Vagina (tissue), 2 donors: ENCODE data around the gene HSD11B1. TPM values are rescaled to one million over a fixed set of nuclear protein-coding genes. Genes with fewer than 3 reads are reported as not detected.
A peak's percentile ranks its signal among the peaks of the same experiment; 100 is the strongest.

Experiments used
- DNase-seq, 2 donors: peaks; one replicate each; pipeline ENCODE4 v3.0.0-alpha.2; 2017; ENCODE audit errors: extremely low spot score in 2 of 2
- H3K27ac ChIP-seq: fragments of 200-600 bp; sonication (generic); one replicate; pipeline ENCODE4 v1.5.1; 2019
- H3K27me3 ChIP-seq: fragments of 200-600 bp; sonication (generic); one replicate; pipeline ENCODE4 v1.5.1; 2019
- H3K36me3 ChIP-seq, 2 donors: fragments of 200-600 bp; sonication (generic); one replicate each; pipeline ENCODE4 v1.5.1; 2017 to 2019
- H3K4me1 ChIP-seq: fragments of 200-600 bp; sonication (generic); one replicate; pipeline ENCODE4 v1.5.1; 2019
- H3K4me3 ChIP-seq, 2 donors: fragments of 200-600 bp; sonication (generic); 1 replicate in 1 of 2; 2 replicates in 1 of 2; pipeline ENCODE4 v1.5.1; 2016 to 2019
- H3K9me3 ChIP-seq: fragments of 200-600 bp; sonication (generic); one replicate; pipeline ENCODE4 v1.5.1; 2019
- CTCF ChIP-seq, 3 experiments: fragments of 450-650 bp in 2 of 3; fragments of 200-600 bp in 1 of 3; sonication (generic) in 1 of 3; IDR thresholded peaks; one replicate each; pipeline ENCODE4 v1.5.1; 2017 to 2019; ENCODE audit warnings: antibody characterized with exemption in 3 of 3, mild to moderate bottlenecking in 2 of 3, moderate library complexity in 2 of 3
- POLR2A ChIP-seq, 2 donors: fragments of 450-650 bp; IDR thresholded peaks; one replicate each; pipeline ENCODE4 v1.6.1; 2017; ENCODE audit warnings: antibody characterized with exemption in 2 of 2, mild to moderate bottlenecking in 2 of 2, moderate library complexity in 2 of 2
- POLR2AphosphoS5 ChIP-seq, 2 donors: sonication (generic); formaldehyde crosslinking; IDR thresholded peaks; one replicate each; pipeline ENCODE4 v1.9.0; 2017; ENCODE audit warnings: antibody characterized with exemption in 2 of 2, mild to moderate bottlenecking in 2 of 2, low read depth in 1 of 2; ENCODE audit not compliant: insufficient read depth in 1 of 2
- intact Hi-C: fragments of 100-400 bp; cut with DNase I; formaldehyde crosslinking; loops from one replicate; pipeline ENCODE4 v1.15.1; 2023
- total RNA-seq: library from RNA; depleted of rRNA; stranded (reverse); fragments of >200 nt; gene quantifications from one replicate; pipeline ENCODE4 v1.2.3, GENCODE V29; 2016

Gene HSD11B1
- total RNA-seq, 1 donor from 2014 or later = 18.7 TPM

DNA sequence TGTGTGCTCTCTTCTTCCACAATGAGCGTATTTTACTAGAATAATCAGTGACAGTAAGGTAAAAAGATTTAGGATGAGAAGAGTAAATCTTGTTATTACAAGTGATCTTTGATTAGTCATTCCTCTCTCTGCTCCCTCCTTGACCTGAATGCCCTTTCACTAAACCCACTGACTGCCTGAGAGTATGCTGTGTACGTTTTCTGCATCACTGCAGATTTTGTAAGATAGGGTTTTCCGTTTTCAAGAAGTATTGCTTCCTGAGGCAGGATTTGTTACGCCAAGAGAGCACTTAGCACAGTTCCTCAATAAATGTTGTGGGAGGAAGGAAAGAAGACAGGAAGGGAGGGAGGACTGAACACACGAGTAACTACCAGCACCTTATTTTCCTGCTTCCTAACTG, 44.7 kb upstream of the HSD11B1 start:
- intact Hi-C loops = no loop called here
- Histone ChIP-seq H3K36me3 (no peaks in the 10 kb centered on the region), H3K9me3 (no peaks in the 10 kb centered on the region), H3K4me1 (peaks cover 16% of the 10 kb centered on the region), H3K27me3 (no peaks in the 10 kb centered on the region), H3K4me3 (no peak overlapping the region), H3K27ac (no peak overlapping the region)
- DNase-seq = peak in 1 of 2 donors; percentile 54
- no peak for TF ChIP-seq POLR2A (IDR thresholded peaks at IDR 0.05)

GRCh38 chr1:209661071-209661470, 43.6 kb upstream of the HSD11B1 start:
- no peak overlapping the region for H3K4me3 ChIP-seq
- no peak for DNase-seq
- no peak for TF ChIP-seq POLR2AphosphoS5 (IDR thresholded peaks at IDR 0.05; ENCODE audit: insufficient read depth in 1 of 2, low read depth in 1 of 2)
- TF ChIP-seq CTCF (IDR thresholded peaks at IDR 0.05) = no peak
- no peak for TF ChIP-seq POLR2A (IDR thresholded peaks at IDR 0.05)
- H3K27me3 ChIP-seq = no peaks in the 10 kb centered on the region
- H3K36me3 ChIP-seq = no peaks in the 10 kb centered on the region
- peaks cover 16% of the 10 kb centered on the region for H3K4me1 ChIP-seq
- no peak overlapping the region for H3K27ac ChIP-seq
- intact Hi-C loops = no loop called here
- H3K9me3 ChIP-seq = no peaks in the 10 kb centered on the region

GRCh38 chr1:209662879-209663327, 41.7 kb upstream of the HSD11B1 start:
- Histone ChIP-seq H3K4me3 (no peak overlapping the region), H3K4me1 (peaks cover 8% of the 10 kb centered on the region), H3K27ac (no peak overlapping the region), H3K27me3 (no peaks in the 10 kb centered on the region), H3K36me3 (no peaks in the 10 kb centered on the region), H3K9me3 (no peaks in the 10 kb centered on the region)
- intact Hi-C loops = no loop called here
- DNase-seq = no peak
- TF ChIP-seq CTCF (IDR thresholded peaks at IDR 0.05) = no peak
- TF ChIP-seq POLR2A (IDR thresholded peaks at IDR 0.05) = no peak
- TF ChIP-seq POLR2AphosphoS5 (IDR thresholded peaks at IDR 0.05; ENCODE audit: insufficient read depth in 1 of 2, low read depth in 1 of 2) = no peak

DNA sequence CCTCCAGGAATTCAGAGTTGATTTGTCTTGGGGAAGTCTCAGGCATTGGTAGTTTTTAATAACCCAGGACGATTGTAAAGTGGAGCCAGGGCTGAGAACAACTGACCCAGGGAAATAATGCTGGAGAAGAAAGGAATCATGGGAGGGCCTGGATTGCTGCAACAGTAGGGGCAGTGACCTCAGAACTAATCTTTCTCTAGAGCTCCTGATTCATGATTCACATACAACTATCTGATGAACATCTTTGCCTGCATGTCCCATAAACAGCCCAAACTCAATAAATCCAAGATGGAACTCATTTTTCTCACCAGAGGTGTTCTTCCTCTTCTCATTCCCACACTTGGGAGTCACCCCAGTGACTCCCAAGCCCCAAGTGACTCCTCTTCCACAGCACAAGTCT, 37.5 kb upstream of the HSD11B1 start:
- H3K27me3 ChIP-seq = no peaks in the 10 kb centered on the region
- no peak overlapping the region for H3K4me3 ChIP-seq
- H3K4me1 ChIP-seq = no peaks in the 10 kb centered on the region
- no peak for DNase-seq
- intact Hi-C loops = no loop called here
- TF ChIP-seq CTCF (IDR thresholded peaks at IDR 0.05) = no peak
- TF ChIP-seq POLR2AphosphoS5 (IDR thresholded peaks at IDR 0.05; ENCODE audit: insufficient read depth in 1 of 2, low read depth in 1 of 2) = no peak
- TF ChIP-seq POLR2A (IDR thresholded peaks at IDR 0.05) = no peak
- no peaks in the 10 kb centered on the region for H3K36me3 ChIP-seq
- H3K9me3 ChIP-seq = no peaks in the 10 kb centered on the region
- H3K27ac ChIP-seq = no peak overlapping the region

GRCh38 chr1:209667708-209668107, 36.9 kb upstream of the HSD11B1 start:
- Histone ChIP-seq H3K36me3 (no peaks in the 10 kb centered on the region), H3K27ac (no peak overlapping the region), H3K9me3 (no peaks in the 10 kb centered on the region), H3K4me1 (no peaks in the 10 kb centered on the region), H3K27me3 (no peaks in the 10 kb centered on the region), H3K4me3 (no peak overlapping the region)
- no peak for TF ChIP-seq POLR2A (IDR thresholded peaks at IDR 0.05)
- no peak for TF ChIP-seq POLR2AphosphoS5 (IDR thresholded peaks at IDR 0.05; ENCODE audit: insufficient read depth in 1 of 2, low read depth in 1 of 2)
- no peak for TF ChIP-seq CTCF (IDR thresholded peaks at IDR 0.05)
- no peak for DNase-seq
- intact Hi-C loops = no loop called here
